Stimulated activated CD8-positive, alpha-beta memory T cell treated with anti-CD3 and anti-CD28 coated beads, Interleukin-15, amount 100 ng/mL, for 24 hours (primary cell): ENCODE data around the gene NPLOC4.
"Not testable (repeated sequence)": the region's sequence is repeated elsewhere in the genome, so short reads cannot be mapped to it uniquely, and the experiment has no call there.

Experiments used
- DNase-seq: peaks from one replicate; pipeline ENCODE4 v3.0.0-alpha.2; 2020; ENCODE audit warnings: low read depth

Gene NPLOC4

GRCh38 chr17:81584771-81585170 lies 52.1 kb downstream of the NPLOC4 start:
- not testable (repeated sequence) for DNase-seq

- DNase-seq = no peak
Measured at GRCh38 chr17:81583589-81584342, 53.1 kb downstream of the NPLOC4 start.

- DNase-seq = no peak
Measured at GRCh38 chr17:81582749-81583148, 54.2 kb downstream of the NPLOC4 start.

GRCh38 chr17:81582341-81582740 lies 54.6 kb downstream of the NPLOC4 start:
- no peak for DNase-seq

- no peak for DNase-seq
Measured at GRCh38 chr17:81581758-81582157, 55.2 kb downstream of the NPLOC4 start.

- no peak for DNase-seq
Measured at GRCh38 chr17:81580481-81580880, 56.4 kb downstream of the NPLOC4 start.

GRCh38 chr17:81579821-81580321 lies 57.0 kb downstream of the NPLOC4 start:
- DNase-seq = no peak

- DNase-seq = no peak
Measured at GRCh38 chr17:81579298-81579697, 57.6 kb downstream of the NPLOC4 start.

GRCh38 chr17:81578561-81579225 lies 58.2 kb downstream of the NPLOC4 start:
- DNase-seq = no peak

GRCh38 chr17:81578038-81578441 lies 58.9 kb downstream of the NPLOC4 start:
- no peak for DNase-seq

GRCh38 chr17:81577278-81578000 lies 59.5 kb downstream of the NPLOC4 start:
- DNase-seq = no peak

- no peak for DNase-seq
Measured at GRCh38 chr17:81576621-81577277, 60.2 kb downstream of the NPLOC4 start.

GRCh38 chr17:81575836-81576235 lies 61.1 kb downstream of the NPLOC4 start:
- DNase-seq = no peak

GRCh38 chr17:81574643-81574956 lies 62.3 kb downstream of the NPLOC4 start:
- DNase-seq = no peak

GRCh38 chr17:81573794-81574642 lies 62.9 kb downstream of the NPLOC4 start:
- DNase-seq = no peak

GRCh38 chr17:81572563-81573168 lies 64.2 kb downstream of the NPLOC4 start:
- no peak for DNase-seq

GRCh38 chr17:81570964-81571363 lies 65.9 kb downstream of the NPLOC4 start:
- DNase-seq = no peak

GRCh38 chr17:81569986-81570514 lies 66.9 kb downstream of the NPLOC4 start:
- no peak for DNase-seq

- DNase-seq = no peak
Measured at GRCh38 chr17:81568416-81568815, 68.5 kb downstream of the NPLOC4 start.

- DNase-seq = no peak
Measured at GRCh38 chr17:81567191-81567590, 69.7 kb downstream of the NPLOC4 start.
